ENCODE results near the gene KIF3C. TPM values are rescaled to one million over a fixed set of nuclear protein-coding genes. Genes with fewer than 3 reads are reported as not detected.
A peak's percentile ranks its signal among the peaks of the same experiment; 100 is the strongest.

The KIF3C gene
- total RNA-seq, 2 donors from 2014 or later: 2.6 to 24.4 TPM

DNA sequence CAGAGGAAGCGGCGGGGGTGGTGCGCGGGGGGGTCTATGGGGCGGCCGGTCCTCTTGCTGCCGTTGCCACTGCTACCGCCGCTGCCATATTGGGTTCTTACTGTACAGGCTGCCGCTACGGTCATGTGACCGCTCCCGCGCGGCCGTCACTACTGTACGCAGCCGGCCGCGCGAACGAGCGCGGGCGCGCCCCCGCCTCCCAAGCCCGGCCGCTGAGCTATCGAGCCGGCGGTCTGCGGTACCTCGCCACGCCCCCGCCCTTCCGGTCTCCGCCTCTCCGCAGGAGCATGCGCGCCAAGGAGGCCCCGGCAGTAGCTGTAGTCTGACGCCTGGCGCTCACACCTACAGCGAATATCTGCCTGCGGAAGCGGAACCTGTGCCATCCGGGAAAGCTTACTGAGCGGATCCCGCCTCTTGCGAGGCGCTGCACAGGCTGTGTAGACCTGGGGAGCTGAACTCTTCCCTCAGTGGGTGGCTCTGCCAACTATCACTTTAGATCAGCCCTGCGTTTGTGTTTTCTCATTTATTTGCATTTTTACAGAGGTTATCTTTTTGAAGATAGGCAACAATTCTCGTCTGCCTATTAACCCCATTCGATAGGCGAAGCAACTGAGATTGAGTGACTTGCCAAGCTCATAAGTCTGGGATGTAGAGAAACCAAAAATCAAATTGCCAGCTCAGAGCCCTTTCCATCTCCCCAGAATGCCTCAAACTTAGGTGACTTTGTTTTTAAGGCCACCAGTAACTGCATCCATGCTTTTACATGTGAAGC lies 103.8 kb downstream of the KIF3C start, which contains the start of gene ASXL2:
Gene ASXL2, minus strand, starts transcription at position 127 of the 772 bp plus-strand sequence. CDS start 265 bp downstream, outside the sequence.
- Histone ChIP-seq H3K36me3 (no peaks in the 10 kb centered on the region), H3K9me3 (no peaks in the 10 kb centered on the region), H3K27ac (peak within 1 kb of the TSS; percentile 87 to 92), H3K27me3 (replicated peaks; ENCODE audit: insufficient read depth) (no peaks in the 10 kb centered on the region), H3K4me3 (peak within 1 kb of the TSS; percentile 71 to 91), H3K4me1 (replicated peaks) (no peaks in the 10 kb centered on the region)
- under 1% methylated on average over 41 of the region's 56 CpGs for WGBS
- intact Hi-C loops (cut with DNase I): loop anchor here (10.0 kb wide), 1 partner anchor 204 kb away; the partner anchor contains the start of gene DTNB
- TF ChIP-seq, protein P1, sequence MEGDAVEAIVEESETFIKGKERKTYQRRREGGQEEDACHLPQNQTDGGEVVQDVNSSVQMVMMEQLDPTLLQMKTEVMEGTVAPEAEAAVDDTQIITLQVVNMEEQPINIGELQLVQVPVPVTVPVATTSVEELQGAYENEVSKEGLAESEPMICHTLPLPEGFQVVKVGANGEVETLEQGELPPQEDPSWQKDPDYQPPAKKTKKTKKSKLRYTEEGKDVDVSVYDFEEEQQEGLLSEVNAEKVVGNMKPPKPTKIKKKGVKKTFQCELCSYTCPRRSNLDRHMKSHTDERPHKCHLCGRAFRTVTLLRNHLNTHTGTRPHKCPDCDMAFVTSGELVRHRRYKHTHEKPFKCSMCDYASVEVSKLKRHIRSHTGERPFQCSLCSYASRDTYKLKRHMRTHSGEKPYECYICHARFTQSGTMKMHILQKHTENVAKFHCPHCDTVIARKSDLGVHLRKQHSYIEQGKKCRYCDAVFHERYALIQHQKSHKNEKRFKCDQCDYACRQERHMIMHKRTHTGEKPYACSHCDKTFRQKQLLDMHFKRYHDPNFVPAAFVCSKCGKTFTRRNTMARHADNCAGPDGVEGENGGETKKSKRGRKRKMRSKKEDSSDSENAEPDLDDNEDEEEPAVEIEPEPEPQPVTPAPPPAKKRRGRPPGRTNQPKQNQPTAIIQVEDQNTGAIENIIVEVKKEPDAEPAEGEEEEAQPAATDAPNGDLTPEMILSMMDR (IDR thresholded peaks at IDR 0.05): peak in 2 of 4 experiments; percentile 37 to 40
- TF ChIP-seq POLR2A (IDR thresholded peaks at IDR 0.05) (peak; percentile 66), POLR2AphosphoS5 (IDR thresholded peaks at IDR 0.05) (peak; percentile 95)
- DNase-seq (ENCODE audit: low spot score): peak; percentile 97

DNA sequence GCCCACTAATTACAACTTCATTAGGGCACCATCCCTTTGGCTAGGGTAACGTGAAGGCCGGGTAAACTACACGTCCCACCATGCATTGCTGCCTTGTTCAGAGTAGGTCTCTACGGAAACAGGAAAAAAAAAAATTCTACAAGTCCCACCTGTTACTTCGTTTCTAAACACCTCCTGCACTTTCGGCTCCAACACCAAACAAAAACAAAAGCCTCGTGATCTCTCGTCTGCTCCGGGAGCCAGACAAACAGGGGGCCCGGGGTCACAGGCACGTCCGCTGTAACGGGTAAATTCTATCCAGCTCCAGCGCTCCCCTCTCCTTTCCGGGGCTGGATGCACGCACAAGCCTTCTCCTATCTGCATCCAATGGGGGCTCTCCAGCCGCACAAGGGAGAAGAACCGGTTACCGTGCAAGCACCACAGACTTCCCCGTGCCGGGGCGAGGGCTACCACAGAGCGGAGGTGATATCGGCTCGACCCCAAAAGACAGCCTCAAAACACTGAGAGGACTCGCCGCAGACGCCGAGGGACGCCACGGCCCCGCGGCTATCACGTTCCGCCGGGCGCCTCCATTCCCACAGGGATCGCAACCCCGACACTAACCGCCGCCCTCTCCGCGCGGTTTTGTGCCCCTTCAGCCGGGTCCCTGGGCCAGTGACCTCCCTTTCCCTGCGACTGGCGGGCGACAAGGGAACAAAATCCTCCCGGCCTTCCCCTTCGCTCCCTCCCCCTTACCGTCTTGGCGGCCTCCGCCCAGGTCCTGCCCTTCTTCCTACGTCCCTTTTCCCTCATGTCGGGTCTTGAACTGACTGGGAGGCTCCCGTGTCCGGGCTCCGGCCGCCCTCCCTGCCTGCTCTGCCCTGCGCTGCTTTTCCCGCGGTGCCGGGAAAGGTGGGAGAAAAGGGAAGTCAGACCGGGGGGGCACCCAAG lies 104.6 kb downstream of the KIF3C start:
- Histone ChIP-seq H3K9me3 (no peaks in the 10 kb centered on the region), H3K27ac (peak overlapping the region; percentile 87 to 92), H3K36me3 (no peaks in the 10 kb centered on the region), H3K4me1 (replicated peaks) (no peaks in the 10 kb centered on the region), H3K4me3 (peak overlapping the region; percentile 71 to 91), H3K27me3 (replicated peaks; ENCODE audit: insufficient read depth) (no peaks in the 10 kb centered on the region)
- intact Hi-C loops (cut with DNase I): loop anchor here (10.0 kb wide), 1 partner anchor 203 kb away; the partner anchor contains the start of gene DTNB
- WGBS: 1% methylated on average over 64 of the region's 64 CpGs
- peak; percentile 23 for DNase-seq (ENCODE audit: low spot score)
- TF ChIP-seq, protein P1 (IDR thresholded peaks at IDR 0.05): no peak
- peak; percentile 40 for TF ChIP-seq POLR2AphosphoS5 (IDR thresholded peaks at IDR 0.05)

Small RNAs within 50 kb of the gene (small RNA-seq; reads per million reads assigned to genes)
- 0 reads per million in 2 donors for gene NDUFB4P4
- 0 reads per million in 2 donors for gene UQCRHP2

Other genes with a start within 250 kb of the KIF3C start
- 10 to 100 TPM; 15.8 to 36.1 TPM for gene ASXL2, start 104.0 kb downstream of the KIF3C start, total RNA-seq
- 100 to 1,000 TPM; 118 to 139 TPM for gene RAB10, start 51.6 kb upstream of the KIF3C start, total RNA-seq
- 1 to 10 TPM; 3.5 TPM for gene GAREM2, start 190.6 kb upstream of the KIF3C start, total RNA-seq

All from prostate gland (tissue), 2 donors.